CD4-positive, CD25-positive, alpha-beta regulatory T cell (primary cell): ENCODE data around the gene LARP1. TPM values are rescaled to one million over a fixed set of nuclear protein-coding genes. Genes with fewer than 3 reads are reported as not detected.

ENCODE experiments used
- ATAC-seq, 2 donors: fragments of 150-1000 bp; cut with Tn5 transposase; one replicate each; pipeline ENCODE4 v1.10.0; 2021; ENCODE audit warnings: low read depth in 2 of 2, moderate number of reproducible peaks in 2 of 2, moderate library complexity in 1 of 2
- DNase-seq, 3 donors: peaks; one replicate each; pipeline versions ENCODE4 v3.0.0 to v3.0.0-alpha.2; 2012 to 2022; ENCODE audit warnings: mixed read lengths in 1 of 3
- H3K27ac ChIP-seq: one replicate; pipeline ENCODE4 v1.7.0; 2013; ENCODE audit warnings: mild to moderate bottlenecking, low read length; ENCODE audit not compliant: insufficient read depth, poor library complexity, severe bottlenecking
- H3K27me3 ChIP-seq: one replicate; pipeline ENCODE4 v1.7.0; 2013; ENCODE audit warnings: low read length; ENCODE audit not compliant: control insufficient read depth, insufficient read depth
- H3K36me3 ChIP-seq: one replicate; pipeline ENCODE4 v1.7.0; 2013; ENCODE audit warnings: mild to moderate bottlenecking, low read length, moderate library complexity; ENCODE audit not compliant: control insufficient read depth, insufficient read depth
- H3K4me1 ChIP-seq: 2 replicates; pipeline ENCODE4 v1.7.0; 2013; ENCODE audit warnings: mild to moderate bottlenecking, low read length; ENCODE audit not compliant: insufficient read depth, control insufficient read depth, poor library complexity, severe bottlenecking
- H3K4me3 ChIP-seq: one replicate; pipeline ENCODE4 v1.7.0; 2013; ENCODE audit warnings: low read depth, mild to moderate bottlenecking, low read length, moderate library complexity
- H3K9me3 ChIP-seq, 2 experiments: 1 replicate in 1 of 2; 2 replicates in 1 of 2; pipeline ENCODE4 v1.7.0; 2013; ENCODE audit warnings: low read length in 2 of 2, mild to moderate bottlenecking in 1 of 2, moderate library complexity in 1 of 2; ENCODE audit not compliant: control insufficient read depth in 2 of 2
- H3K27ac Mint-ChIP-seq, 3 donors: one replicate each; pipeline ENCODE4 v1.8.0; 2020 to 2022; ENCODE audit warnings: mild to moderate bottlenecking in 3 of 3, mixed read lengths in 3 of 3, moderate library complexity in 2 of 3
- H3K27me3 Mint-ChIP-seq: one replicate; pipeline ENCODE4 v1.8.0; 2022; ENCODE audit warnings: mild to moderate bottlenecking, mixed read lengths
- H3K36me3 Mint-ChIP-seq: one replicate; pipeline ENCODE4 v1.8.0; 2020; ENCODE audit warnings: mixed read lengths
- H3K4me1 Mint-ChIP-seq, 4 donors: one replicate each; pipeline ENCODE4 v1.8.0; 2020 to 2022; ENCODE audit warnings: mixed read lengths in 4 of 4, mild to moderate bottlenecking in 1 of 4
- H3K4me3 Mint-ChIP-seq, 4 donors: one replicate each; pipeline ENCODE4 v1.8.0; 2020 to 2022; ENCODE audit warnings: mild to moderate bottlenecking in 4 of 4, mixed read lengths in 4 of 4, moderate library complexity in 3 of 4
- H3K9me3 Mint-ChIP-seq, 7 donors: one replicate each; pipeline ENCODE4 v1.8.0; 2020 to 2022; ENCODE audit warnings: mixed read lengths in 7 of 7, mild to moderate bottlenecking in 3 of 7, moderate library complexity in 2 of 7
- polyA plus RNA-seq, 4 donors: library from polyadenylated mRNA; unstranded; fragments of 300-500 nt; fragmentation: Illumina TruSeq; gene quantifications; one replicate each; pipeline ENCODE4 v1.2.3, GENCODE V29; 2021
- total RNA-seq: library from RNA; stranded (reverse); gene quantifications from one replicate; pipeline ENCODE4 v1.2.3, GENCODE V29; 2022

The LARP1 gene
- total and polyA plus RNA-seq, 5 donors from 2014 or later: 8.0 to 122 (median 10.6) TPM

GRCh38 chr5:154857530-154858296, 102.5 kb downstream of the LARP1 start:
- H3K36me3 ChIP-seq: peaks cover 3% of the 10 kb centered on the region
- Mint-ChIP-seq H3K9me3 (no peaks in the 10 kb centered on the region), H3K4me3 (peak overlapping the region; percentile 92 to 96 (median 94)), H3K27ac (peak overlapping the region; percentile 97 to 100 (median 98)), H3K36me3 (peaks cover 8% of the 10 kb centered on the region), H3K27me3 (no peaks in the 10 kb centered on the region), H3K4me1 (peaks cover 17 to 40% (median 30%) of the 10 kb centered on the region in 4 donors)
- H3K4me3 ChIP-seq: peak overlapping the region; percentile 82
- H3K27me3 ChIP-seq: no peaks in the 10 kb centered on the region
- DNase-seq: peak; percentile 86 to 90 (median 87)
- H3K4me1 ChIP-seq: peaks cover 47% of the 10 kb centered on the region
- H3K9me3 ChIP-seq: no peaks in the 10 kb centered on the region
- ATAC-seq: peak; percentile 47 to 52
- peak overlapping the region; percentile 99 for H3K27ac ChIP-seq

- Mint-ChIP-seq H3K4me1 (peaks cover 19 to 47% (median 36%) of the 10 kb centered on the region in 4 donors), H3K36me3 (peaks cover 14% of the 10 kb centered on the region)
Observed at GRCh38 chr5:154858297-154858971, 103.3 kb downstream of the LARP1 start, which contains the start of gene CNOT8. Gene CNOT8, plus strand, starts transcription at chr5:154858627. Its CDS starts 4,652 bp downstream, at chr5:154863279.

GRCh38 chr5:154858972-154859871, 104.0 kb downstream of the LARP1 start:
- Histone ChIP-seq H3K9me3 (no peaks in the 10 kb centered on the region), H3K27me3 (no peaks in the 10 kb centered on the region), H3K4me1 (peaks cover 54% of the 10 kb centered on the region), H3K4me3 (peak overlapping the region; percentile 97), H3K27ac (peak overlapping the region; percentile 99), H3K36me3 (peaks cover 9% of the 10 kb centered on the region)
- DNase-seq (peak in 2 of 3 donors; percentile 47 to 66), ATAC-seq (no peak)
- H3K4me1 Mint-ChIP-seq: peaks cover 19 to 52% (median 40%) of the 10 kb centered on the region in 4 donors
- peak overlapping the region; percentile 92 to 96 (median 94) for H3K4me3 Mint-ChIP-seq
- peaks cover 15% of the 10 kb centered on the region for H3K36me3 Mint-ChIP-seq
- no peaks in the 10 kb centered on the region for H3K27me3 Mint-ChIP-seq
- peak overlapping the region; percentile 97 to 100 (median 98) for H3K27ac Mint-ChIP-seq
- H3K9me3 Mint-ChIP-seq: no peaks in the 10 kb centered on the region

More at GRCh38 chr5:154858297-154858971, 103.3 kb downstream of the LARP1 start, which contains the start of gene CNOT8:
- Mint-ChIP-seq H3K27ac (peak within 1 kb of the TSS; percentile 97 to 100 (median 98)), H3K27me3 (no peaks in the 10 kb centered on the region), H3K4me3 (peak within 1 kb of the TSS; percentile 92 to 96 (median 94)), H3K9me3 (no peaks in the 10 kb centered on the region)
- DNase-seq (peak; percentile 93 to 98 (median 97)), ATAC-seq (peak; percentile 86 to 88)
- H3K9me3 ChIP-seq: no peaks in the 10 kb centered on the region
- H3K4me1 ChIP-seq: peaks cover 54% of the 10 kb centered on the region
- H3K27ac ChIP-seq: peak within 1 kb of the TSS; percentile 99
- peak within 1 kb of the TSS; percentile 97 for H3K4me3 ChIP-seq
- no peaks in the 10 kb centered on the region for H3K27me3 ChIP-seq
- H3K36me3 ChIP-seq: peaks cover 4% of the 10 kb centered on the region

GRCh38 chr5:154860123-154860522, 104.9 kb downstream of the LARP1 start:
- H3K9me3 ChIP-seq: no peaks in the 10 kb centered on the region
- ATAC-seq (no peak), DNase-seq (peak in 1 of 3 donors; percentile 25)
- peak overlapping the region; percentile 99 for H3K27ac ChIP-seq
- Mint-ChIP-seq H3K4me1 (peaks cover 22 to 58% (median 44%) of the 10 kb centered on the region in 4 donors), H3K9me3 (no peaks in the 10 kb centered on the region), H3K27ac (peak overlapping the region; percentile 72 to 100 (median 98)), H3K4me3 (peak overlapping the region; percentile 92 to 96 (median 94)), H3K36me3 (peaks cover 18% of the 10 kb centered on the region), H3K27me3 (no peaks in the 10 kb centered on the region)
- H3K36me3 ChIP-seq: peaks cover 17% of the 10 kb centered on the region
- H3K27me3 ChIP-seq: no peaks in the 10 kb centered on the region
- H3K4me3 ChIP-seq: peak overlapping the region; percentile 97
- peaks cover 54% of the 10 kb centered on the region for H3K4me1 ChIP-seq

GRCh38 chr5:154860765-154861164, 105.6 kb downstream of the LARP1 start:
- Histone ChIP-seq H3K4me3 (peak overlapping the region; percentile 97), H3K36me3 (peaks cover 23% of the 10 kb centered on the region), H3K27ac (peak overlapping the region; percentile 99), H3K9me3 (no peaks in the 10 kb centered on the region), H3K27me3 (no peaks in the 10 kb centered on the region), H3K4me1 (peaks cover 54% of the 10 kb centered on the region)
- DNase-seq: peak in 1 of 3 donors; percentile 27
- Mint-ChIP-seq H3K4me1 (peaks cover 22 to 64% (median 47%) of the 10 kb centered on the region in 4 donors), H3K36me3 (peaks cover 25% of the 10 kb centered on the region), H3K9me3 (no peaks in the 10 kb centered on the region), H3K27me3 (no peaks in the 10 kb centered on the region), H3K27ac (peak overlapping the region; percentile 72 to 100 (median 98)), H3K4me3 (peak overlapping the region; percentile 92 to 96 (median 94))
- no peak for ATAC-seq

GRCh38 chr5:154861946-154862345, 106.8 kb downstream of the LARP1 start:
- Mint-ChIP-seq H3K4me1 (peaks cover 19 to 69% (median 48%) of the 10 kb centered on the region in 4 donors), H3K36me3 (peaks cover 33% of the 10 kb centered on the region), H3K27me3 (no peaks in the 10 kb centered on the region)

GRCh38 chr5:154862766-154863165, 107.6 kb downstream of the LARP1 start:
- Mint-ChIP-seq H3K9me3 (no peaks in the 10 kb centered on the region), H3K27ac (peak overlapping the region in 2 of 3 donors; percentile 23 to 42), H3K4me3 (peak overlapping the region in 3 of 4 donors; percentile 44 to 67 (median 64)), H3K27me3 (no peaks in the 10 kb centered on the region), H3K4me1 (peaks cover 17 to 70% (median 51%) of the 10 kb centered on the region in 4 donors), H3K36me3 (peaks cover 37% of the 10 kb centered on the region)
- DNase-seq: no peak
- Histone ChIP-seq H3K4me1 (peaks cover 45% of the 10 kb centered on the region), H3K9me3 (no peaks in the 10 kb centered on the region), H3K27me3 (no peaks in the 10 kb centered on the region), H3K36me3 (peaks cover 43% of the 10 kb centered on the region), H3K27ac (no peak overlapping the region), H3K4me3 (peak overlapping the region; percentile 37)
- no peak for ATAC-seq

More at GRCh38 chr5:154861946-154862345, 106.8 kb downstream of the LARP1 start:
- Histone ChIP-seq H3K36me3 (peaks cover 35% of the 10 kb centered on the region), H3K4me3 (no peak overlapping the region), H3K4me1 (peaks cover 53% of the 10 kb centered on the region), H3K27ac (no peak overlapping the region), H3K9me3 (no peaks in the 10 kb centered on the region), H3K27me3 (no peaks in the 10 kb centered on the region)
- DNase-seq (no peak), ATAC-seq (no peak)
- H3K27ac Mint-ChIP-seq: peak overlapping the region; percentile 25 to 76 (median 63)
- H3K9me3 Mint-ChIP-seq: no peaks in the 10 kb centered on the region
- peak overlapping the region; percentile 64 to 96 (median 94) for H3K4me3 Mint-ChIP-seq
